PC-3 (cell line): ENCODE results near the gene PAMR1. TPM values are rescaled to one million over a fixed set of nuclear protein-coding genes. Genes with fewer than 3 reads are reported as not detected.

Experiments used
- ATAC-seq: fragments of 200-7000 bp; cut with Tn5 transposase; 2 replicates; pipeline ENCODE4 v1.9.1; 2020; ENCODE audit warnings: mild to moderate bottlenecking, moderate library complexity
- BruUV-seq: library from RNA; stranded (reverse); fragments of 400-500 nt; replicated peaks from 2 replicates; lab custom pipeline; 2021; lab: Mats Ljungman, UMichigan
- CTCF ChIA-PET: fragments of 300-600 bp; sonication (Branson Sonifier 250); formaldehyde crosslinking; loops from one replicate; lab custom pipeline; 2022; ENCODE audit warnings: antibody characterized with exemption; lab: Charles Lee
- POLR2A ChIA-PET: fragments of 300-600 bp; sonication (Branson Sonifier 250); formaldehyde crosslinking; loops from one replicate; lab custom pipeline; 2022; ENCODE audit warnings: antibody characterized with exemption; ENCODE audit not compliant: unreplicated experiment; lab: Charles Lee
- DNase-seq: peaks from one replicate; pipeline ENCODE4 v3.0.0-alpha.2; 2015
- H2AFZ ChIP-seq: fragments of 300-600 bp; sonication (generic); 2 replicates; pipeline ENCODE4 v1.6.0; 2016; ENCODE audit warnings: antibody characterized with exemption, low read length
- H3F3A ChIP-seq: fragments of 300-600 bp; sonication (generic); one replicate; pipeline ENCODE4 v1.6.0; 2017; ENCODE audit warnings: antibody characterized with exemption, low read length, control low read depth, mild to moderate bottlenecking; ENCODE audit not compliant: unreplicated experiment
- H3K27ac ChIP-seq: fragments of 300-600 bp; sonication (generic); 2 replicates; pipeline ENCODE4 v1.5.1; 2016; ENCODE audit warnings: mild to moderate bottlenecking, low read length
- H3K27me3 ChIP-seq: fragments of 300-600 bp; sonication (generic); 2 replicates; pipeline ENCODE4 v1.6.1; 2016; ENCODE audit warnings: low read length, mixed read lengths
- H3K36me3 ChIP-seq: fragments of 300-600 bp; sonication (generic); 2 replicates; pipeline ENCODE4 v1.6.1; 2016; ENCODE audit warnings: low read depth, mixed run types, low read length, mixed read lengths
- H3K4me1 ChIP-seq: fragments of 300-600 bp; sonication (generic); 2 replicates; pipeline ENCODE4 v1.5.1; 2016; ENCODE audit warnings: low read length; ENCODE audit not compliant: insufficient read depth
- H3K4me2 ChIP-seq: fragments of 300-600 bp; sonication (generic); 2 replicates; pipeline ENCODE4 v1.6.0; 2016; ENCODE audit warnings: low read length
- H3K4me3 ChIP-seq: fragments of 300-600 bp; sonication (generic); 2 replicates; pipeline ENCODE4 v1.5.1; 2016; ENCODE audit warnings: mild to moderate bottlenecking, low read length, mixed read lengths
- H3K79me2 ChIP-seq: fragments of 300-600 bp; sonication (generic); 2 replicates; pipeline ENCODE4 v1.6.1; 2017; ENCODE audit warnings: low read length, mixed read lengths
- H3K9ac ChIP-seq: fragments of 300-600 bp; sonication (generic); 2 replicates; pipeline ENCODE4 v1.6.0; 2016; ENCODE audit warnings: mild to moderate bottlenecking, low read length
- H3K9me2 ChIP-seq: fragments of 300-600 bp; sonication (generic); replicated peaks from 2 replicates; pipeline ENCODE4 v1.6.1; 2016; ENCODE audit warnings: mixed run types, low read length, mixed read lengths
- H3K9me3 ChIP-seq: fragments of 300-600 bp; sonication (generic); 2 replicates; pipeline ENCODE4 v1.6.1; 2016; ENCODE audit warnings: low read length, mixed read lengths
- H4K20me1 ChIP-seq: fragments of 300-600 bp; sonication (generic); 2 replicates; pipeline ENCODE4 v1.6.1; 2016; ENCODE audit warnings: low read length, mixed read lengths
- EZH2 ChIP-seq: fragments of 300-600 bp; sonication (generic); IDR thresholded peaks from one replicate; pipeline ENCODE4 v1.6.1; 2017; ENCODE audit warnings: antibody characterized with exemption, mild to moderate bottlenecking, low read length; ENCODE audit not compliant: unreplicated experiment
- EZH2phosphoT487 ChIP-seq: fragments of 300-600 bp; sonication (generic); IDR thresholded peaks from 2 replicates; pipeline ENCODE4 v1.6.1; 2018; ENCODE audit warnings: mild to moderate bottlenecking, antibody characterized with exemption, low read length, borderline replicate concordance
- intact Hi-C: fragments of 100-400 bp; cut with micrococcal nuclease; formaldehyde crosslinking; loops from 2 replicates; pipeline ENCODE4 v1.9.0; 2023
- total RNA-seq: library from RNA; depleted of rRNA; stranded (reverse); fragments of >200 nt; gene quantifications from 2 replicates; pipeline ENCODE4 v1.2.3, GENCODE V29; 2014; rRNA removed
- TF ChIP-seq, protein P1 (sequence below): fragments of 300-600 bp; sonication (generic); conservative IDR thresholded peaks from 2 replicates; pipeline ENCODE4 v1.5.1; 2017; ENCODE audit warnings: antibody characterized with exemption, low read depth, mild to moderate bottlenecking, low read length

PAMR1 gene
- total RNA-seq, 1 experiment from 2014 or later, result not detected

GRCh38 chr11:35387111-35387982, 138.1 kb downstream of the PAMR1 start:
- ChIA-PET POLR2A (no interaction called here), CTCF (interaction anchor here (0.6 to 1.1 kb wide), 2 partner anchors 204 to 462 kb away, joined by 3 read pairs; no protein-coding TSS in a partner anchor)
- no peak overlapping the region for H3K4me3 ChIP-seq
- H3K27ac ChIP-seq, result no peak overlapping the region
- H3K9me3 ChIP-seq, result no peaks in the 10 kb centered on the region
- no peaks in the 10 kb centered on the region for H3F3A ChIP-seq
- DNase-seq (peak; percentile 9), ATAC-seq (no peak)
- H3K9ac ChIP-seq, result no peak overlapping the region
- no peaks in the 10 kb centered on the region for H3K27me3 ChIP-seq
- intact Hi-C loops, result no loop called here
- peaks cover 21% of the 10 kb centered on the region for H3K4me1 ChIP-seq
- no peaks in the 10 kb centered on the region for H3K9me2 ChIP-seq
- no TSS peak for BruUV-seq
- no peaks in the 10 kb centered on the region for H3K79me2 ChIP-seq
- no peak for TF ChIP-seq EZH2phosphoT487
- TF ChIP-seq, protein P1, sequence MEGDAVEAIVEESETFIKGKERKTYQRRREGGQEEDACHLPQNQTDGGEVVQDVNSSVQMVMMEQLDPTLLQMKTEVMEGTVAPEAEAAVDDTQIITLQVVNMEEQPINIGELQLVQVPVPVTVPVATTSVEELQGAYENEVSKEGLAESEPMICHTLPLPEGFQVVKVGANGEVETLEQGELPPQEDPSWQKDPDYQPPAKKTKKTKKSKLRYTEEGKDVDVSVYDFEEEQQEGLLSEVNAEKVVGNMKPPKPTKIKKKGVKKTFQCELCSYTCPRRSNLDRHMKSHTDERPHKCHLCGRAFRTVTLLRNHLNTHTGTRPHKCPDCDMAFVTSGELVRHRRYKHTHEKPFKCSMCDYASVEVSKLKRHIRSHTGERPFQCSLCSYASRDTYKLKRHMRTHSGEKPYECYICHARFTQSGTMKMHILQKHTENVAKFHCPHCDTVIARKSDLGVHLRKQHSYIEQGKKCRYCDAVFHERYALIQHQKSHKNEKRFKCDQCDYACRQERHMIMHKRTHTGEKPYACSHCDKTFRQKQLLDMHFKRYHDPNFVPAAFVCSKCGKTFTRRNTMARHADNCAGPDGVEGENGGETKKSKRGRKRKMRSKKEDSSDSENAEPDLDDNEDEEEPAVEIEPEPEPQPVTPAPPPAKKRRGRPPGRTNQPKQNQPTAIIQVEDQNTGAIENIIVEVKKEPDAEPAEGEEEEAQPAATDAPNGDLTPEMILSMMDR, result peak; percentile 38; the same call in 1 of the 2 replicates
- no peaks in the 10 kb centered on the region for H4K20me1 ChIP-seq
- no peak overlapping the region for H2AFZ ChIP-seq
- H3K36me3 ChIP-seq, result no peaks in the 10 kb centered on the region
- H3K4me2 ChIP-seq, result no peak overlapping the region

DNA sequence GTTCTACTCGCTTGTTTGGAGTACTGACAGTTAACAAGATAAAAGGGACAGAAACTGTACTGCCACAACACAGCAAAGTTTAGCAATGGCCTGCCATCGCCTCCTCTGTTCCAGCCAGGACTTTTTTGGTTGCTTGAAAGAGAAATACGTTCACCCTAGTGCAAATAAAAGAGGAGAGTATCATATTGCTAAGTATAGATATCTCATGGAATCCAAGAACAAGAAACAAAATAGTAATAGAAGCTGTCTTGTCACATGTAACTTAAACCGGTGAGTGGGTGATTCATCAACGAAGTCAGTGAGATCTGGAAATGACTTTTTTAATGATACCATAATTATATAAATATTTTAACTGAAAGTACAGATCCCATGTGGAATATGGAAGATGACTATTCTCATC, 141.5 kb downstream of the PAMR1 start:
- CTCF ChIA-PET, result interaction anchor here (0.5 kb wide), 1 partner anchor 243 kb away, joined by 4 read pairs; no protein-coding TSS in a partner anchor
- no peak overlapping the region for H3K4me2 ChIP-seq
- H4K20me1 ChIP-seq, result no peaks in the 10 kb centered on the region
- H3F3A ChIP-seq, result no peaks in the 10 kb centered on the region
- ATAC-seq (peak; percentile 27; the same call in 1 of the 2 replicates), DNase-seq (peak; percentile 6)
- no peak overlapping the region for H2AFZ ChIP-seq
- POLR2A ChIA-PET, result no interaction called here
- H3K79me2 ChIP-seq, result no peaks in the 10 kb centered on the region
- intact Hi-C loops, result no loop called here
- H3K36me3 ChIP-seq, result no peaks in the 10 kb centered on the region
- no peaks in the 10 kb centered on the region for H3K9me2 ChIP-seq
- H3K9ac ChIP-seq, result no peak overlapping the region
- no peak overlapping the region for H3K27ac ChIP-seq
- H3K27me3 ChIP-seq, result no peaks in the 10 kb centered on the region
- no peaks in the 10 kb centered on the region for H3K9me3 ChIP-seq
- no peak for TF ChIP-seq EZH2phosphoT487
- no peak for TF ChIP-seq EZH2
- TF ChIP-seq, protein P1, result no peak
- no TSS peak for BruUV-seq
- H3K4me1 ChIP-seq, result no peaks in the 10 kb centered on the region
- H3K4me3 ChIP-seq, result no peak overlapping the region

Other genes starting within 250 kb of the PAMR1 start
- 0.18 TPM in 1 of 2 replicates, not detected in the other for gene SLC1A2, start 106.1 kb downstream of the PAMR1 start, total RNA-seq
- 71.4 and 97.1 TPM in 2 replicates for gene FJX1, start 92.8 kb upstream of the PAMR1 start, total RNA-seq
- 14.0 TPM in 2 replicates for gene TRIM44, start 137.2 kb upstream of the PAMR1 start, total RNA-seq